ENCODE data around the gene MBNL2. TPM values are rescaled to one million over a fixed set of nuclear protein-coding genes. Genes with fewer than 3 reads are reported as not detected.

The MBNL2 gene
- total RNA-seq, 2 donors from 2014 or later = 47.5 to 50.8 TPM

GRCh38 chr13:97387890-97388289 lies 165.8 kb downstream of the MBNL2 start:
- Histone ChIP-seq H3K9me3 (no peaks in the 10 kb centered on the region), H3K4me3 (no peak overlapping the region), H3K27me3 (no peaks in the 10 kb centered on the region), H3K4me1 (peaks cover 11% of the 10 kb centered on the region), H3K36me3 (replicated peaks in 1 of 2; ENCODE audit: insufficient read depth in 1 of 2, low read depth in 2 of 2) (no peaks in the 10 kb centered on the region), H3K27ac (peak overlapping the region in 1 of 4 donors; percentile 67)
- WGBS, 2 donors = 75 to 95% methylated on average over 1 of the region's 1 CpG
- peak in 1 of 4 donors; percentile 30 for DNase-seq
- TF ChIP-seq CTCF (IDR thresholded peaks at IDR 0.05) = no peak
- no peak for TF ChIP-seq POLR2A (IDR thresholded peaks at IDR 0.05)
- intact Hi-C loops (cut with DNase I) = no loop called here
- ATAC-seq = no peak

GRCh38 chr13:97388373-97388772 lies 166.2 kb downstream of the MBNL2 start:
- no peak for DNase-seq
- Histone ChIP-seq H3K4me1 (peaks cover 11% of the 10 kb centered on the region), H3K9me3 (no peaks in the 10 kb centered on the region), H3K27ac (peak overlapping the region in 1 of 4 donors; percentile 67), H3K36me3 (replicated peaks in 1 of 2; ENCODE audit: insufficient read depth in 1 of 2, low read depth in 2 of 2) (no peaks in the 10 kb centered on the region), H3K27me3 (no peaks in the 10 kb centered on the region), H3K4me3 (no peak overlapping the region)
- no peak for ATAC-seq
- intact Hi-C loops (cut with DNase I) = no loop called here
- TF ChIP-seq POLR2A (IDR thresholded peaks at IDR 0.05) (no peak), CTCF (IDR thresholded peaks at IDR 0.05) (no peak)
- 71 to 86% methylated on average over 3 of the region's 3 CpGs for WGBS, 2 donors

- TF ChIP-seq POLR2A (IDR thresholded peaks at IDR 0.05) (no peak), CTCF (IDR thresholded peaks at IDR 0.05) (no peak)
- Histone ChIP-seq H3K36me3 (replicated peaks in 1 of 2; ENCODE audit: insufficient read depth in 1 of 2, low read depth in 2 of 2) (no peaks in the 10 kb centered on the region), H3K27ac (no peak overlapping the region), H3K27me3 (no peaks in the 10 kb centered on the region), H3K4me1 (peaks cover 11% of the 10 kb centered on the region), H3K4me3 (no peak overlapping the region), H3K9me3 (no peaks in the 10 kb centered on the region)
- intact Hi-C loops (cut with DNase I) = no loop called here
- WGBS, 2 donors = 64 to 66% methylated on average over 3 of the region's 3 CpGs
- ATAC-seq = no peak
- DNase-seq = no peak
These were observed 168.9 kb downstream of the MBNL2 start for GRCh38 chr13:97390941-97391600.

GRCh38 chr13:97392020-97392419 lies 169.9 kb downstream of the MBNL2 start:
- Histone ChIP-seq H3K27me3 (no peaks in the 10 kb centered on the region), H3K9me3 (no peaks in the 10 kb centered on the region), H3K36me3 (replicated peaks in 1 of 2; ENCODE audit: insufficient read depth in 1 of 2, low read depth in 2 of 2) (no peaks in the 10 kb centered on the region), H3K27ac (peak overlapping the region in 1 of 4 donors; percentile 20), H3K4me1 (peaks cover 11% of the 10 kb centered on the region), H3K4me3 (no peak overlapping the region)
- ATAC-seq (no peak), DNase-seq (no peak)
- intact Hi-C loops (cut with DNase I) = no loop called here
- 48 to 61% methylated on average over 1 of the region's 1 CpG for WGBS, 2 donors
- TF ChIP-seq POLR2A (IDR thresholded peaks at IDR 0.05) (no peak), CTCF (IDR thresholded peaks at IDR 0.05) (no peak)

GRCh38 chr13:97394542-97394941 lies 172.4 kb downstream of the MBNL2 start:
- intact Hi-C loops (cut with DNase I) = no loop called here
- Histone ChIP-seq H3K27me3 (no peaks in the 10 kb centered on the region), H3K4me1 (peaks cover 11% of the 10 kb centered on the region), H3K36me3 (replicated peaks in 1 of 2; ENCODE audit: insufficient read depth in 1 of 2, low read depth in 2 of 2) (no peaks in the 10 kb centered on the region), H3K4me3 (no peak overlapping the region), H3K27ac (no peak overlapping the region), H3K9me3 (no peaks in the 10 kb centered on the region)
- ATAC-seq (no peak), DNase-seq (no peak)
- TF ChIP-seq CTCF (IDR thresholded peaks at IDR 0.05) (no peak), POLR2A (IDR thresholded peaks at IDR 0.05) (no peak)
